Breast epithelium (tissue), 4 donors: ENCODE data around the gene GSTO2. TPM values are rescaled to one million over a fixed set of nuclear protein-coding genes. Genes with fewer than 3 reads are reported as not detected.
"Not testable (repeated sequence)": the region's sequence is repeated elsewhere in the genome, so short reads cannot be mapped to it uniquely, and the experiment has no call there.

ENCODE experiments used
- DNase-seq, 2 donors: peaks; one replicate each; pipeline ENCODE4 v3.0.0-alpha.2; 2019; ENCODE audit warnings: low spot score in 2 of 2
- H3K27ac ChIP-seq, 2 donors: fragments of 200-600 bp; sonication (generic) in 1 of 2; one replicate each; pipeline ENCODE4 v1.5.1; 2016 to 2019; ENCODE audit warnings: mild to moderate bottlenecking in 1 of 2
- H3K27me3 ChIP-seq, 2 donors: fragments of 200-600 bp; sonication (generic) in 1 of 2; one replicate each; pipeline versions ENCODE4 v1.5.1 to v1.6.0; 2017 to 2019; ENCODE audit warnings: control low read depth in 1 of 2, mild to moderate bottlenecking in 1 of 2
- H3K36me3 ChIP-seq: fragments of 200-600 bp; one replicate; pipeline ENCODE4 v1.5.1; 2019
- H3K4me1 ChIP-seq, 2 donors: fragments of 200-600 bp; sonication (generic); one replicate each; pipeline ENCODE4 v1.5.1; 2016 to 2019; ENCODE audit warnings: control low read depth in 1 of 2
- H3K4me3 ChIP-seq, 3 donors: fragments of 200-600 bp; sonication (generic); 1 replicate in 2 of 3; 2 replicates in 1 of 3; pipeline ENCODE4 v1.5.1; 2016 to 2019; ENCODE audit warnings: mild to moderate bottlenecking in 3 of 3, moderate library complexity in 2 of 3
- H3K9me3 ChIP-seq, 2 donors: fragments of 200-600 bp; sonication (generic) in 1 of 2; one replicate each; pipeline ENCODE4 v1.5.1; 2016 to 2019; ENCODE audit warnings: control low read depth in 1 of 2
- POLR2A ChIP-seq: fragments of 450-650 bp; IDR thresholded peaks from one replicate; pipeline ENCODE4 v1.6.1; 2016; ENCODE audit warnings: antibody characterized with exemption, mild to moderate bottlenecking, moderate library complexity
- POLR2AphosphoS5 ChIP-seq, 3 donors: sonication (generic); formaldehyde crosslinking; IDR thresholded peaks; one replicate each; pipeline ENCODE4 v1.6.1; 2017; ENCODE audit warnings: antibody characterized with exemption in 3 of 3
- intact Hi-C: fragments of 100-400 bp; cut with DNase I; formaldehyde crosslinking; loops from one replicate; pipeline ENCODE4 v1.15.1; 2023; ENCODE audit warnings: low total_unique reads
- total RNA-seq, 3 donors: library from RNA; depleted of rRNA; stranded (reverse); fragments of >200 nt; gene quantifications; one replicate each; pipeline ENCODE4 v1.1.0, GENCODE V29; 2016
- TF ChIP-seq, protein P1 (sequence below), 3 donors: fragments of 450-650 bp; IDR thresholded peaks; one replicate each; pipeline ENCODE4 v1.5.1; 2016 to 2017; ENCODE audit warnings: antibody characterized with exemption in 3 of 3, mild to moderate bottlenecking in 3 of 3, moderate library complexity in 3 of 3

The GSTO2 gene
- total RNA-seq, 3 donors from 2014 or later = 0.48 to 22.5 (median 14.1) TPM

GRCh38 chr10:104240078-104240477 lies 28.9 kb upstream of the GSTO2 start:
- H3K27ac ChIP-seq = no peak overlapping the region
- H3K27me3 ChIP-seq = no peaks in the 10 kb centered on the region
- no peaks in the 10 kb centered on the region for H3K9me3 ChIP-seq
- H3K4me3 ChIP-seq = no peak overlapping the region
- no peaks in the 10 kb centered on the region for H3K36me3 ChIP-seq
- TF ChIP-seq POLR2A (no peak), POLR2AphosphoS5 (IDR thresholded peaks at IDR 0.05) (no peak)
- TF ChIP-seq, protein P1, sequence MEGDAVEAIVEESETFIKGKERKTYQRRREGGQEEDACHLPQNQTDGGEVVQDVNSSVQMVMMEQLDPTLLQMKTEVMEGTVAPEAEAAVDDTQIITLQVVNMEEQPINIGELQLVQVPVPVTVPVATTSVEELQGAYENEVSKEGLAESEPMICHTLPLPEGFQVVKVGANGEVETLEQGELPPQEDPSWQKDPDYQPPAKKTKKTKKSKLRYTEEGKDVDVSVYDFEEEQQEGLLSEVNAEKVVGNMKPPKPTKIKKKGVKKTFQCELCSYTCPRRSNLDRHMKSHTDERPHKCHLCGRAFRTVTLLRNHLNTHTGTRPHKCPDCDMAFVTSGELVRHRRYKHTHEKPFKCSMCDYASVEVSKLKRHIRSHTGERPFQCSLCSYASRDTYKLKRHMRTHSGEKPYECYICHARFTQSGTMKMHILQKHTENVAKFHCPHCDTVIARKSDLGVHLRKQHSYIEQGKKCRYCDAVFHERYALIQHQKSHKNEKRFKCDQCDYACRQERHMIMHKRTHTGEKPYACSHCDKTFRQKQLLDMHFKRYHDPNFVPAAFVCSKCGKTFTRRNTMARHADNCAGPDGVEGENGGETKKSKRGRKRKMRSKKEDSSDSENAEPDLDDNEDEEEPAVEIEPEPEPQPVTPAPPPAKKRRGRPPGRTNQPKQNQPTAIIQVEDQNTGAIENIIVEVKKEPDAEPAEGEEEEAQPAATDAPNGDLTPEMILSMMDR (IDR thresholded peaks at IDR 0.05) = no peak
- no peak for DNase-seq
- intact Hi-C loops = no loop called here
- H3K4me1 ChIP-seq = no peaks in the 10 kb centered on the region

DNA sequence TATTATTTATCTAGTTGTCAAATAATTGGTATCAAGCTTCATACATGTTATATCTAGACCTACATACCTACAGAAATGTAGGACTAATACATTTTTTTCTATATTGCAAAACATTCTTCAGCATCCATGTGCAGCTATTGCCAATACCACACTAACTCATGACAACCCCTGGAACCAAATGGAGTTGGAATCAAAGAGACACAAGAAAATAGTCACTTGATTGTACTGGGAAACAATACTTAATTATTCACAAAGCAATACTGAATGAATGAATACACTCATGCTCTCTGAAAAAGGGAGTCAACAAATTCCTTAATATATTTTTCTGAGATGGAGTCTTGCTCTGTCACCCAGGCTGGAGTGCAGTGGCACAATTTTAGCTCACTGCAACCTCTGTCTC lies 26.4 kb upstream of the GSTO2 start:
- TF ChIP-seq, protein P1 (IDR thresholded peaks at IDR 0.05) = no peak
- TF ChIP-seq POLR2A = no peak
- no peaks in the 10 kb centered on the region for H3K27me3 ChIP-seq
- H3K4me1 ChIP-seq = no peaks in the 10 kb centered on the region
- no peak overlapping the region for H3K4me3 ChIP-seq
- DNase-seq = no peak
- H3K27ac ChIP-seq = no peak overlapping the region
- intact Hi-C loops = no loop called here
- H3K9me3 ChIP-seq = no peaks in the 10 kb centered on the region
- no peaks in the 10 kb centered on the region for H3K36me3 ChIP-seq

DNA sequence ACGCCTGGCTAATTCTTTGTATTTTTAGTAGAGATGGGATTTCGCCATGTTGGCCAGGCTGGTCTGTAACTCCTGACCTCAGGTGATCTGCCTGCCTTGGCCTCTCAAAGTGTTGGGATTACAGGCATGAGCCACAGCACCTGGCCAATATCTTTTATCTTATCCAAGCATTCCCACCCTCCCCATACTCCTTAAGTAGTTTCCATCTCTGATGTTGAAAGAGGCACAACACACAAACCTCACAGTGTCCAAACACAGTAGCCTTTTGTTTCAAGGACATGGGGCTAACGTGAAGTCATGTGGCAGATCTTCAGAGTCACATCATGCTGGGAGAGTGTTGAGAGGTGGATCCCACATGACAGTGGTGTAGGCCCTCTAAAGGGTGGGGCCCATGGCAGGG lies 26.0 kb upstream of the GSTO2 start:
- intact Hi-C loops, DNase-seq, H3K27ac ChIP-seq, H3K4me1 ChIP-seq, H3K9me3 ChIP-seq, H3K27me3 ChIP-seq, H3K36me3 ChIP-seq, H3K4me3 ChIP-seq: not testable (repeated sequence)

DNA sequence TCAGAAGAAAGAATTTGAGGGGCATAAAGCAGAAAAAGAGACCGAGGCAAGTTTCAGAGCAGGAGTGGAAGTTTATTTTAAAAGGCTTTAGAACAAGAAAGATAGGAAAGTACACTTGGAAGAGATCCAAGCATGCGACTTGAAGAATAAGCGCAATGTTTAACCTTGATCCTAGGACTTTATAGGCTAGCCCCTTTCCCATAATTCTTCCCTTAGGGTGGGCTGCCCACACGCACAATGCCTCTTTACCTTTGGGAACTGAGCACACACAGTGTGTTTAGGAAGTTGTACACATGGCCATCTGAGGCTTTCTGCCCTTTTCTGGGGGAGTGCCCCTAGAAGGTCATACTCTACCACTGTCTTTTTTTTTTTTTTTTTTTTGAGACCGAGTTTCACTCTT lies 25.5 kb upstream of the GSTO2 start:
- intact Hi-C loops = no loop called here
- Histone ChIP-seq H3K4me1 (no peaks in the 10 kb centered on the region), H3K9me3 (no peaks in the 10 kb centered on the region), H3K36me3 (no peaks in the 10 kb centered on the region), H3K27me3 (no peaks in the 10 kb centered on the region), H3K4me3 (no peak overlapping the region), H3K27ac (no peak overlapping the region)
- TF ChIP-seq POLR2AphosphoS5 (IDR thresholded peaks at IDR 0.05) = no peak
- TF ChIP-seq, protein P1 (IDR thresholded peaks at IDR 0.05) = no peak
- TF ChIP-seq POLR2A = no peak
- no peak for DNase-seq

GRCh38 chr10:104245066-104245632 lies 23.8 kb upstream of the GSTO2 start:
- TF ChIP-seq, protein P1 (IDR thresholded peaks at IDR 0.05) = no peak
- TF ChIP-seq POLR2AphosphoS5 (IDR thresholded peaks at IDR 0.05) (no peak), POLR2A (no peak)
- intact Hi-C loops = no loop called here
- H3K4me3 ChIP-seq = no peak overlapping the region
- no peaks in the 10 kb centered on the region for H3K9me3 ChIP-seq
- H3K27me3 ChIP-seq = no peaks in the 10 kb centered on the region
- no peaks in the 10 kb centered on the region for H3K36me3 ChIP-seq
- no peaks in the 10 kb centered on the region for H3K4me1 ChIP-seq
- no peak overlapping the region for H3K27ac ChIP-seq
- DNase-seq = no peak

DNA sequence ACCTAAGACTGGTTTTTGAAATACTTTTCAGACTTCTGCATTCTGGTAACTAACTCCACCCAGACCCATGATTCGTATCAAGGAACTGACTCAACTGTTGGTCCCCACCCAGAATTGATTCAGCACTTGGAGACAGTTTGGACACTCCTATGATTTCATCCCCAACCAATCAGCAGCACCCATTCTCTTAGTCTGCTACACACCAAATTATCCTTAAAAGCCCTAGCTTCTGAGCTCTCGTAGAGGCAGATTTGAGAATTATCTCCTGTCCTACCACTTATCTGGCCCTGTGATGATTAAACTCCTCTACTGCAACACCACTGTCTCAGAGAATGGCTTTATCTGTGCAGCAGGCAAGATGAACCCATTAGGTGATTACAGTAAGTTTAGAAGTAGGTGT lies 22.0 kb upstream of the GSTO2 start:
- no peak overlapping the region for H3K27ac ChIP-seq
- H3K36me3 ChIP-seq = no peaks in the 10 kb centered on the region
- no peak overlapping the region for H3K4me3 ChIP-seq
- H3K9me3 ChIP-seq = no peaks in the 10 kb centered on the region
- DNase-seq = no peak
- intact Hi-C loops = no loop called here
- H3K4me1 ChIP-seq = no peaks in the 10 kb centered on the region
- no peaks in the 10 kb centered on the region for H3K27me3 ChIP-seq
- no peak for TF ChIP-seq POLR2AphosphoS5 (IDR thresholded peaks at IDR 0.05)
- TF ChIP-seq, protein P1 (IDR thresholded peaks at IDR 0.05) = no peak
- no peak for TF ChIP-seq POLR2A
